NCI-H1694 treated with DMSO at 0.1 percent for 48 hours (cell line): Measurements from ENCODE around the gene SNX30.

Experiments
- DNase-seq: peaks from one replicate; lab custom pipeline; 2025; lab: John Stamatoyannopoulos, UW

The SNX30 gene

GRCh38 chr9:112885324-112885723 is 134.8 kb downstream of the SNX30 start:
- no peak for DNase-seq

- no peak for DNase-seq
Observed at GRCh38 chr9:112886351-112886750, 135.8 kb downstream of the SNX30 start.

GRCh38 chr9:112887381-112887780 is 136.8 kb downstream of the SNX30 start:
- DNase-seq, result no peak

GRCh38 chr9:112890106-112891081 is 139.8 kb downstream of the SNX30 start, which contains the start of gene SLC46A2:
SLC46A2 (minus strand) TSS chr9:112890876; CDS start chr9:112890681, 195 bp downstream.
- no peak for DNase-seq

GRCh38 chr9:112891521-112891920 is 141.0 kb downstream of the SNX30 start:
- DNase-seq, result no peak

GRCh38 chr9:112892981-112893380 is 142.4 kb downstream of the SNX30 start:
- DNase-seq, result no peak

- DNase-seq, result no peak
Observed at GRCh38 chr9:112894041-112894440, 143.5 kb downstream of the SNX30 start.

GRCh38 chr9:112894699-112895098 is 144.1 kb downstream of the SNX30 start:
- DNase-seq, result no peak

GRCh38 chr9:112896131-112896530 is 145.6 kb downstream of the SNX30 start:
- DNase-seq, result no peak

- DNase-seq, result no peak
Observed at GRCh38 chr9:112898872-112899311, 148.3 kb downstream of the SNX30 start.

GRCh38 chr9:112900488-112900887 is 149.9 kb downstream of the SNX30 start:
- DNase-seq, result no peak

- no peak for DNase-seq
Observed at GRCh38 chr9:112900901-112901300, 150.3 kb downstream of the SNX30 start.

GRCh38 chr9:112905084-112905483 is 154.5 kb downstream of the SNX30 start:
- no peak for DNase-seq

GRCh38 chr9:112911736-112912135 is 161.2 kb downstream of the SNX30 start:
- DNase-seq, result no peak

- DNase-seq, result no peak
Observed at GRCh38 chr9:112912636-112913035, 162.1 kb downstream of the SNX30 start.

- no peak for DNase-seq
Observed at GRCh38 chr9:112913326-112913725, 162.8 kb downstream of the SNX30 start.

GRCh38 chr9:112914524-112914923 is 164.0 kb downstream of the SNX30 start:
- DNase-seq, result no peak

- DNase-seq, result no peak
Observed at GRCh38 chr9:112917047-112917986, 166.8 kb downstream of the SNX30 start.

GRCh38 chr9:112917987-112918362 is 167.4 kb downstream of the SNX30 start:
- no peak for DNase-seq

- DNase-seq, result peak; percentile 28
Observed at GRCh38 chr9:112921549-112921948, 171.0 kb downstream of the SNX30 start.
